Lower leg skin (tissue), 4 donors: ENCODE measurements around the gene TPO. TPM values are rescaled to one million over a fixed set of nuclear protein-coding genes. Genes with fewer than 3 reads are reported as not detected.

Source experiments
- DNase-seq, 2 donors: peaks; one replicate each; pipeline ENCODE4 v3.0.0-alpha.2; 2019; ENCODE audit warnings: low spot score in 2 of 2
- H3K4me3 ChIP-seq: fragments of 200-600 bp; sonication (generic); 2 replicates; pipeline ENCODE4 v1.5.1; 2017; ENCODE audit warnings: mild to moderate bottlenecking, low read depth; ENCODE audit not compliant: poor library complexity, severe bottlenecking
- CTCF ChIP-seq, 3 donors: fragments of 450-650 bp; IDR thresholded peaks; one replicate each; pipeline ENCODE4 v1.5.1; 2016; ENCODE audit warnings: antibody characterized with exemption in 3 of 3, mild to moderate bottlenecking in 3 of 3, moderate library complexity in 2 of 3
- POLR2A ChIP-seq, 2 donors: fragments of 450-650 bp; IDR thresholded peaks; one replicate each; pipeline ENCODE4 v1.6.1; 2016 to 2017; ENCODE audit warnings: antibody characterized with exemption in 2 of 2, mild to moderate bottlenecking in 1 of 2, moderate library complexity in 1 of 2
- WGBS, 2 donors: methylation state at CpG; one replicate each; pipeline ENCODE4 v1.1.5; 2018; 5-methylcytosine and 5-hydroxymethylcytosine counted together
- intact Hi-C: fragments of 100-400 bp; cut with DNase I; formaldehyde crosslinking; loops from one replicate; pipeline ENCODE4 v1.15.0; 2023; ENCODE audit warnings: low total_unique reads
- total RNA-seq, 4 donors: library from RNA; depleted of rRNA; stranded (reverse); fragments of >200 nt; gene quantifications; one replicate each; pipeline ENCODE4 v1.1.0, GENCODE V29; 2016

TPO gene
- total RNA-seq, 4 donors from 2014 or later: 0.64 to 5.9 (median 2.2) TPM

- 83 to 84% methylated on average over 11 of the region's 11 CpGs for WGBS, 2 donors
- intact Hi-C loops: loop anchor here (10.0 kb wide), 1 partner anchor 588 kb away; the partner anchor contains the start of gene SNTG2
- no peak overlapping the region for H3K4me3 ChIP-seq
- no peak for DNase-seq
- TF ChIP-seq POLR2A (IDR thresholded peaks at IDR 0.05): no peak
- TF ChIP-seq CTCF (IDR thresholded peaks at IDR 0.05): no peak
Observed at GRCh38 chr2:1542971-1543370, 129.7 kb downstream of the TPO start.

GRCh38 chr2:1543776-1544477 is 130.7 kb downstream of the TPO start:
- no peak for TF ChIP-seq CTCF (IDR thresholded peaks at IDR 0.05)
- TF ChIP-seq POLR2A (IDR thresholded peaks at IDR 0.05): no peak
- intact Hi-C loops: loop anchor here (10.0 kb wide), 1 partner anchor 589 kb away; the partner anchor contains the start of gene SNTG2

GRCh38 chr2:1544478-1545069 is 131.3 kb downstream of the TPO start:
- intact Hi-C loops: loop anchor here (10.0 kb wide), 1 partner anchor 590 kb away; the partner anchor contains the start of gene SNTG2
- TF ChIP-seq POLR2A (IDR thresholded peaks at IDR 0.05) (no peak), CTCF (IDR thresholded peaks at IDR 0.05) (no peak)
- no peak for DNase-seq

More at GRCh38 chr2:1543776-1544477, 130.7 kb downstream of the TPO start:
- no peak for DNase-seq
- 95 to 96% methylated on average over 14 of the region's 14 CpGs for WGBS, 2 donors
- no peak overlapping the region for H3K4me3 ChIP-seq

GRCh38 chr2:1546023-1546591 is 132.8 kb downstream of the TPO start:
- no peak for DNase-seq
- intact Hi-C loops: loop anchor here (10.0 kb wide), 1 partner anchor 591 kb away; the partner anchor contains the start of gene SNTG2
- 29 to 30% methylated on average over 14 of the region's 14 CpGs for WGBS, 2 donors
- TF ChIP-seq POLR2A (IDR thresholded peaks at IDR 0.05) (no peak), CTCF (IDR thresholded peaks at IDR 0.05) (peak in 1 of 3 donors; percentile 14)
- H3K4me3 ChIP-seq: no peak overlapping the region

More at GRCh38 chr2:1544478-1545069, 131.3 kb downstream of the TPO start:
- 71 to 83% methylated on average over 4 of the region's 4 CpGs for WGBS, 2 donors
- H3K4me3 ChIP-seq: no peak overlapping the region

GRCh38 chr2:1546901-1547300 is 133.6 kb downstream of the TPO start:
- no peak for DNase-seq
- no peak for TF ChIP-seq CTCF (IDR thresholded peaks at IDR 0.05)
- no peak for TF ChIP-seq POLR2A (IDR thresholded peaks at IDR 0.05)
- 82 to 85% methylated on average over 7 to 10 of the region's 10 CpGs for WGBS, 2 donors
- H3K4me3 ChIP-seq: no peak overlapping the region
- intact Hi-C loops: loop anchor here (10.0 kb wide), 1 partner anchor 592 kb away; the partner anchor contains the start of gene SNTG2
